Liver (tissue), 9 donors: ENCODE data around the gene SDR9C7. TPM values are rescaled to one million over a fixed set of nuclear protein-coding genes. Genes with fewer than 3 reads are reported as not detected.

Source experiments
- DNase-seq: peaks from one replicate; pipeline ENCODE4 v3.0.0-alpha.2; 2017; ENCODE audit warnings: low spot score
- H3K27ac ChIP-seq, 2 donors: one replicate each; pipeline ENCODE4 v1.7.0; 2013; ENCODE audit warnings: inconsistent platforms in 2 of 2, low read length in 2 of 2, control low read depth in 1 of 2, low read depth in 1 of 2, mild to moderate bottlenecking in 1 of 2
- H3K27me3 ChIP-seq, 4 donors: one replicate each; pipeline versions ENCODE4 v1.6.1 to v1.7.0; 2013; ENCODE audit warnings: low read length in 3 of 4, inconsistent platforms in 1 of 4, mild to moderate bottlenecking in 1 of 4, moderate library complexity in 1 of 4; ENCODE audit not compliant: control insufficient read depth in 4 of 4, insufficient read depth in 4 of 4
- H3K36me3 ChIP-seq, 4 donors: one replicate each; pipeline versions ENCODE4 v1.6.1 to v1.7.0; 2013; ENCODE audit warnings: low read length in 3 of 4, mild to moderate bottlenecking in 3 of 4, low read depth in 1 of 4, moderate library complexity in 1 of 4; ENCODE audit not compliant: control insufficient read depth in 4 of 4, insufficient read depth in 3 of 4
- H3K4me1 ChIP-seq, 4 donors: one replicate each; pipeline versions ENCODE4 v1.6.1 to v1.7.0; 2013; ENCODE audit warnings: low read length in 3 of 4, mild to moderate bottlenecking in 3 of 4, moderate library complexity in 1 of 4; ENCODE audit not compliant: control insufficient read depth in 4 of 4, insufficient read depth in 4 of 4
- H3K4me3 ChIP-seq, 3 donors: one replicate each; pipeline versions ENCODE4 v1.6.1 to v1.7.0; 2013; ENCODE audit warnings: low read length in 3 of 3, control low read depth in 1 of 3, low read depth in 1 of 3, mild to moderate bottlenecking in 1 of 3
- H3K9ac ChIP-seq, 2 donors: one replicate each; pipeline ENCODE4 v1.7.0; 2013; ENCODE audit warnings: low read length in 2 of 2, mild to moderate bottlenecking in 2 of 2, moderate library complexity in 2 of 2, control low read depth in 1 of 2, low read depth in 1 of 2
- H3K9me3 ChIP-seq, 4 donors: one replicate each; pipeline versions ENCODE4 v1.6.1 to v1.7.0; 2013; ENCODE audit warnings: low read length in 3 of 4; ENCODE audit not compliant: control insufficient read depth in 4 of 4
- ATF3 ChIP-seq: IDR thresholded peaks from 2 replicates; pipeline ENCODE4 v1.6.1; 2016; ENCODE audit warnings: antibody characterized with exemption
- CTCF ChIP-seq: fragments of 150-350 bp; IDR thresholded peaks from 2 replicates; pipeline ENCODE4 v1.5.1; 2017; ENCODE audit warnings: improper control_type of control experiment, low read depth, low read length; ENCODE audit not compliant: missing input control
- EGR1 ChIP-seq, 2 donors: IDR thresholded peaks; 2 replicates each; pipeline ENCODE4 v1.6.1; 2016 to 2018; ENCODE audit warnings: antibody characterized with exemption in 2 of 2, low read depth in 2 of 2
- FOXA1 ChIP-seq: IDR thresholded peaks from 2 replicates; pipeline ENCODE4 v1.6.1; 2016; ENCODE audit warnings: antibody characterized with exemption
- FOXA2 ChIP-seq: IDR thresholded peaks from 2 replicates; pipeline ENCODE4 v1.6.1; 2016; ENCODE audit warnings: antibody characterized with exemption
- GABPA ChIP-seq, 2 donors: IDR thresholded peaks in 1 of 2; conservative IDR thresholded peaks in 1 of 2; 2 replicates each; pipeline ENCODE4 v1.6.1; 2016; ENCODE audit warnings: antibody characterized with exemption in 2 of 2, mild to moderate bottlenecking in 1 of 2, moderate library complexity in 1 of 2
- HNF4A ChIP-seq, 2 donors: conservative IDR thresholded peaks; 2 replicates each; pipeline ENCODE4 v1.6.1; 2016; ENCODE audit warnings: antibody characterized with exemption in 2 of 2, mild to moderate bottlenecking in 2 of 2
- HNF4G ChIP-seq: IDR thresholded peaks from 2 replicates; pipeline ENCODE4 v1.6.1; 2016; ENCODE audit warnings: antibody characterized with exemption
- JUND ChIP-seq, 2 donors: IDR thresholded peaks; 2 replicates each; pipeline ENCODE4 v1.6.1; 2016; ENCODE audit warnings: antibody characterized with exemption in 2 of 2
- MAX ChIP-seq: IDR thresholded peaks from 2 replicates; pipeline ENCODE4 v1.6.1; 2016; ENCODE audit warnings: antibody characterized with exemption
- NR2F2 ChIP-seq: IDR thresholded peaks from 2 replicates; pipeline ENCODE4 v1.6.1; 2016; ENCODE audit warnings: antibody characterized with exemption
- RAD21 ChIP-seq, 2 donors: IDR thresholded peaks; 2 replicates each; pipeline ENCODE4 v1.6.1; 2016; ENCODE audit warnings: antibody characterized with exemption in 2 of 2, mild to moderate bottlenecking in 2 of 2
- REST ChIP-seq: IDR thresholded peaks from 2 replicates; pipeline ENCODE4 v1.6.1; 2016; ENCODE audit warnings: antibody characterized with exemption, mild to moderate bottlenecking
- RXRA ChIP-seq, 2 donors: IDR thresholded peaks; 2 replicates each; pipeline ENCODE4 v1.6.1; 2017 to 2018; ENCODE audit warnings: antibody characterized with exemption in 2 of 2, mild to moderate bottlenecking in 1 of 2
- SP1 ChIP-seq: IDR thresholded peaks from 2 replicates; pipeline ENCODE4 v1.6.1; 2018; ENCODE audit warnings: antibody characterized with exemption, mild to moderate bottlenecking
- TAF1 ChIP-seq: conservative IDR thresholded peaks from 2 replicates; pipeline ENCODE4 v1.6.1; 2016; ENCODE audit warnings: antibody characterized with exemption, mild to moderate bottlenecking
- YY1 ChIP-seq: IDR thresholded peaks from 2 replicates; pipeline ENCODE4 v1.6.1; 2016; ENCODE audit warnings: antibody characterized with exemption, mild to moderate bottlenecking
- ZBTB33 ChIP-seq: IDR thresholded peaks from 2 replicates; pipeline ENCODE4 v1.6.1; 2016; ENCODE audit warnings: antibody characterized with exemption
- WGBS: extraction: QIAGEN DNeasy Blood & Tissue Kit; methylation state at CpG from one replicate; pipeline ENCODE4 v1.1.7; 2013; 5-methylcytosine and 5-hydroxymethylcytosine counted together
- polyA plus RNA-seq, 2 donors: library from polyadenylated mRNA; stranded (reverse) in 1 of 2; unstranded in 1 of 2; fragments of 200-250 nt in 1 of 2; fragments of >200 nt in 1 of 2; fragmentation: Nextera tagmentation in 1 of 2; extraction: Ambion mirVana in 1 of 2; gene quantifications; one replicate each; pipeline versions ENCODE4 v1.2.1 to v1.2.3, GENCODE V29; 2013 to 2015
- total RNA-seq, 2 donors: library from RNA; depleted of rRNA; stranded (reverse); fragments of >200 nt; gene quantifications; one replicate each; pipeline ENCODE4 v1.2.3, GENCODE V29; 2014
- donor health status: healthy.
- donor health status: healthy.
- donor health status: healthy.
- donor health status: healthy.
- donor health status: healthy.

The SDR9C7 gene
- total and polyA plus RNA-seq, 4 donors: not detected

- peak in 1 of 2 donors; percentile 21 for TF ChIP-seq RXRA (IDR thresholded peaks at IDR 0.05)
- no peak for TF ChIP-seq SP1
- WGBS: 60% methylated on average over 4 of the region's 4 CpGs
- H3K4me3 ChIP-seq: no peak overlapping the region
- H3K4me1 ChIP-seq: peaks cover 3 to 23% (median 9%) of the 10 kb centered on the region in 4 donors
- H3K36me3 ChIP-seq: no peaks in the 10 kb centered on the region
- H3K9me3 ChIP-seq: no peaks in the 10 kb centered on the region
- no peak for DNase-seq
- H3K9ac ChIP-seq: no peak overlapping the region
- H3K27ac ChIP-seq: peak overlapping the region; percentile 6 to 57
- H3K27me3 ChIP-seq: no peaks in the 10 kb centered on the region
Observed at GRCh38 chr12:56916296-56916995, 17.8 kb downstream of the SDR9C7 start.

GRCh38 chr12:56914724-56915123, 19.5 kb downstream of the SDR9C7 start:
- TF ChIP-seq TAF1 (no peak), FOXA2 (peak; percentile 82), GABPA (IDR thresholded peaks at IDR 0.05 in 1 of 2, conservative IDR thresholded peaks at IDR 0.05 in 1 of 2) (no peak), HNF4G (peak; percentile 25), FOXA1 (peak; percentile 74), HNF4A (conservative IDR thresholded peaks at IDR 0.05) (peak; percentile 76 to 91), CTCF (no peak), RXRA (IDR thresholded peaks at IDR 0.05) (peak; percentile 71 to 94), JUND (IDR thresholded peaks at IDR 0.05) (peak in 1 of 2 donors; percentile 68), ZBTB33 (peak; percentile 59), EGR1 (IDR thresholded peaks at IDR 0.05; ENCODE audit: low read depth in 2 of 2) (peak in 1 of 2 donors; percentile 96), YY1 (peak; percentile 68), NR2F2 (no peak), ATF3 (no peak), REST (no peak), RAD21 (IDR thresholded peaks at IDR 0.05) (peak; percentile 24 to 30), MAX (peak; percentile 42), SP1 (peak; percentile 35)
- H3K27ac ChIP-seq: peak overlapping the region in 1 of 2 donors; percentile 48

More at GRCh38 chr12:56914724-56915123, 19.5 kb downstream of the SDR9C7 start:
- no peak for DNase-seq
- H3K4me3 ChIP-seq: no peak overlapping the region
- H3K4me1 ChIP-seq: peaks cover 3 to 23% (median 9%) of the 10 kb centered on the region in 4 donors
- H3K27me3 ChIP-seq: no peaks in the 10 kb centered on the region
- 44% methylated on average over 3 of the region's 3 CpGs for WGBS
- H3K36me3 ChIP-seq: no peaks in the 10 kb centered on the region
- H3K9me3 ChIP-seq: peaks cover 0 to under 1% (median 0%) of the 10 kb centered on the region in 4 donors
- no peak overlapping the region for H3K9ac ChIP-seq
